ENCODE data around the gene ALKBH3.

GRCh38 chr11:43853781-43854180 lies 26.9 kb upstream of the ALKBH3 start:
- TF ChIP-seq EMX1 (CRISPR knock-in tag; IDR thresholded peaks at IDR 0.05), result no peak
- TF ChIP-seq TP53 (CRISPR knock-in tag; IDR thresholded peaks at IDR 0.05), result no peak
- TF ChIP-seq AFF4 (CRISPR knock-in tag; IDR thresholded peaks at IDR 0.05; ENCODE audit: borderline replicate concordance), result no peak
- TF ChIP-seq MAX (CRISPR knock-in tag; IDR thresholded peaks at IDR 0.05), result no peak
- TF ChIP-seq ZNF232 (CRISPR knock-in tag; IDR thresholded peaks at IDR 0.05), result no peak
- no peak for TF ChIP-seq ZBTB43 (CRISPR knock-in tag; IDR thresholded peaks at IDR 0.05)
- no peak for TF ChIP-seq CTCF (IDR thresholded peaks at IDR 0.05)

All from WTC11 (cell line).